Measurements from ENCODE around the gene SHC2. TPM values are rescaled to one million over a fixed set of nuclear protein-coding genes. Genes with fewer than 3 reads are reported as not detected.

Gene SHC2
- total RNA-seq, 1 experiment from 2014 or later = 16.6 TPM

GRCh38 chr19:389255-389934 is 71.4 kb downstream of the SHC2 start:
- peaks cover 17 to 18% of the 10 kb centered on the region in 2 experiments for H3K9me3 Mint-ChIP-seq
- Histone ChIP-seq H2BK15ac (ENCODE audit: low read depth, low read length) (no peak overlapping the region), H3K27me3 (ENCODE audit: insufficient read depth, low read length) (no peaks in the 10 kb centered on the region), H3K4ac (ENCODE audit: low read depth, low read length) (no peak overlapping the region), H3K14ac (ENCODE audit: insufficient read depth, low read length) (no peak overlapping the region), H3K9ac (ENCODE audit: extremely low read depth, insufficient read length, low read length) (no peak overlapping the region), H3K56ac (ENCODE audit: insufficient read length, low read depth, low read length) (no peak overlapping the region), H3K18ac (ENCODE audit: insufficient read length, low read depth, low read length) (no peak overlapping the region), H3K9me3 (ENCODE audit: control insufficient read depth, low read depth, low read length) (peaks cover 5% of the 10 kb centered on the region), H3T11ph (ENCODE audit: low read length) (no peak overlapping the region), H3K23ac (ENCODE audit: insufficient read length, low read depth, low read length) (no peak overlapping the region), H2BK20ac (ENCODE audit: low read depth, low read length, poor library complexity, severe bottlenecking) (no peak overlapping the region), H4K20me1 (ENCODE audit: control insufficient read depth, insufficient read depth, insufficient read length) (no peaks in the 10 kb centered on the region), H3K79me2 (ENCODE audit: insufficient read depth, low read length) (no peaks in the 10 kb centered on the region), H4K91ac (ENCODE audit: insufficient read length, low read depth, low read length) (no peak overlapping the region), H2AK5ac (ENCODE audit: insufficient read length, low read length) (no peak overlapping the region), H2BK120ac (ENCODE audit: low read depth, low read length, poor library complexity, severe bottlenecking) (no peak overlapping the region), H2BK12ac (ENCODE audit: insufficient read length, low read depth, low read length) (no peak overlapping the region), H4K5ac (ENCODE audit: insufficient read length, low read depth, low read length) (no peak overlapping the region), H3K79me1 (ENCODE audit: insufficient read depth, low read depth, low read length, poor library complexity, severe bottlenecking) (no peaks in the 10 kb centered on the region), H3K27ac (ENCODE audit: insufficient read length, low read depth, low read length) (no peak overlapping the region), H3K23me2 (ENCODE audit: insufficient read length, low read depth, low read length, poor library complexity, severe bottlenecking) (no peaks in the 10 kb centered on the region), H2BK5ac (ENCODE audit: insufficient read length, low read length) (no peak overlapping the region), H2AFZ (ENCODE audit: low read length) (no peak overlapping the region), H3K4me2 (ENCODE audit: insufficient read depth, insufficient read length, low read length) (no peak overlapping the region), H3K4me1 (ENCODE audit: insufficient read depth, low read length) (no peaks in the 10 kb centered on the region), H4K8ac (replicated peaks; ENCODE audit: insufficient read length, low read depth, low read length) (no peak overlapping the region)
- peaks cover 36% of the 10 kb centered on the region for H3K27me3 Mint-ChIP-seq (ENCODE audit: low read depth)
- no CpG with 5 or more reads among the region's 21 CpGs for WGBS (ENCODE audit: extremely low coverage, insufficient read length, low lambda C conversion rate)
- peaks cover 0 to 9% (median 5%) of the 10 kb centered on the region in 3 experiments; a peak in 3 of 7 replicates for H3K36me3 Mint-ChIP-seq (ENCODE audit: insufficient read depth in 1 of 3, low read depth in 3 of 3)
- TF ChIP-seq CTCF (conservative IDR thresholded peaks at IDR 0.05) = no peak
- H3K4me3 Mint-ChIP-seq = no peak overlapping the region
- H3K27ac Mint-ChIP-seq = peak overlapping the region in 1 of 3 experiments; percentile 55; a peak in 1 of 7 replicates
- peaks cover 49 to 51% of the 10 kb centered on the region in 2 experiments for H3K4me1 Mint-ChIP-seq
- no peak for DNase-seq
